Measurements from ENCODE around the gene CMA1.

The CMA1 gene

DNA sequence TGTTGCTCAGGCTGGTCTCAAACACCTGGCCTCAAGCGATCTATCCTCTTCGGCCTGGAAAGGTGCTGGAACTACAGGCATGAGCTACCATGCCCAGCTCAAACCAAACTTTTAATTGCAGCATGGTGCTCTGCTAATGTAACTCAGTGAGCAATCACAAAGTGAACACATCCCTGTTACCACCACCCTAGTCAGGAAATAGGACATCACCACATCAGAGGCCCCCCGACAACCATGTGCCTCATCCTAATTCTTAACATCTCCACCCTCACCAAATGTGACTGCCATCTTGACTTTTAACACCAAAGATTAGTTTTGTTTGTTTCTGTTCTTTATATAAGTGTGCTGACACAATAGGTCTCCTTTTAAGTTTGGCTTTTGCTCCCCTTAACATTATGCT lies 42.7 kb downstream of the CMA1 start:
- DNase-seq, result no peak

DNA sequence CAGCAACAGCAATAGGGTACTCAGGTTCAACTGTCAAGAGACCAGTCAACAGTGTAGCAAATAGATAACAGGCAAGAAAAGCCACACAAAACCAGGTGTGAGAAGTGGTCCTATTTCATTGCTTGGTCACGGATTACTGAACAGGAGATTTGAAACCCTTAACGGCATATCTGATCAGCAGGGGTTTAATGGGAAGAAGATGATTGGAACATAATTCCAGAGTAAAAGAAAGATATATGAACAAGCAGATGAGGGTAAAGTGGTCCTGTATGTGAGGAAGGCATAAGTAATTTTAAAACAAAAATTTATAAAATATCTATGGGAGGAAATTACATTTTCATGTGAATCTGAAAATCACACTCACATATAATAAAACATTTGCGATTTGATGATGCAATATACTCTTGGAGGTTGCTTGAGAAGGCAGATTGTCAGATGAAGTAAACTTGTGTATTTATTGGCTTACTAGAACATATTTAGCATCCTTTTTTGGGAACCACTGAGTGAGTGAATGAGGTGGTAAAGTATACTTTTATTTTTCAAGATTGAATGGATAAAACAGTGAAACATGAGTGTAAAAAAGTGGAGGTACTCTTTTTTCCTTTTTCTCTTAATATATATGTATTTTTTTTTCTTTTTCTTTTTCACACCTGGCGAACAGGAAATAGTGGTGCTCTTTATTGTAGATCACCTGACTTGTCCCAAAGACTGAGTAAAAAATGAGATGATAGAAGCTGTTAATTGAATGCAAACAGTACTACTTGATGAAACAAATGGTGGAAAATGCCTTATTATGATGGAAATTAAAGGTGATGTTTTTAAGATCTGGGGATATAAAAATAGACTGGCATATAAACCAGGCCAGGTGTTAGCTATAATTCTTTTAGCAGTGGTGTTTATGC lies 43.9 kb downstream of the CMA1 start:
- DNase-seq, result no peak

DNA sequence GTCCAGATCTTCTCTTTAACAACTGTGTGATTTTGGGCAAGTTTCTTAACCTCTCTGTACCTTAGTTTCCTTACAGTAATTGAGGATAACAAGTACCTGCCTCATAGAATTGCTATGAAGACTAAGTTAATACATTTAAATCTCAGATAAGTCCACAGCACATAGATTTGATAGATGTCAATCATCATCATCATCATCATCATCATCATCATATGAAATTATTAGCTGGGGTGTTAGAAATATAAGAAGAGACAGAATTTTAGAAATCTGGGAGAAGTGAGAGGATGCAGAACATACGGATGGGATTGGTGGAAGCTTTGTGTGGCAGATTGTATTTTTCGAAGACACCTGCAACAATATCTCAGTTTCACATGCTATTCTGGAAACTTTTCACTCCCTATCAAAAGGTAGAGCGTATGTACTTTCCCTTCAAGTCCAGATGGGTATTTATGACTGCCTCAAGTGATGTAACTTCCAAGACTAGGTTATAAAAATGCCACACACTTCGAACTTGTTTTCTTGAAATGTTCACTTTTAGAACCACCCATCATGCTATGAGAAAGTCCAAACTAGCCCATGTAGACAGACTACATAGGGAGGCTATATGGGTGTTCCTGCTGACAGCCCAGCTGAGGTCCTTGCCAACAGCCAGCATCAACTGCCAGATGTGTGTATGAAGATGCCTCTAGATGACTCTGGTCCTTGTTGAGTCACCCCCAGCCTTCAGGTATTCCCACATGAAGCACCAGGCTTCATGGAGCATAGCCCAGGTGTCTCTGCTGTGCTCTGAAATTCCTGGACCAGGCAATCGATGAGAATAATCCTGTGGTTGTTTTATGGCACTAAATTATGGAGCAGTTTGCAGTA lies 44.8 kb downstream of the CMA1 start:
- no peak for DNase-seq

DNA sequence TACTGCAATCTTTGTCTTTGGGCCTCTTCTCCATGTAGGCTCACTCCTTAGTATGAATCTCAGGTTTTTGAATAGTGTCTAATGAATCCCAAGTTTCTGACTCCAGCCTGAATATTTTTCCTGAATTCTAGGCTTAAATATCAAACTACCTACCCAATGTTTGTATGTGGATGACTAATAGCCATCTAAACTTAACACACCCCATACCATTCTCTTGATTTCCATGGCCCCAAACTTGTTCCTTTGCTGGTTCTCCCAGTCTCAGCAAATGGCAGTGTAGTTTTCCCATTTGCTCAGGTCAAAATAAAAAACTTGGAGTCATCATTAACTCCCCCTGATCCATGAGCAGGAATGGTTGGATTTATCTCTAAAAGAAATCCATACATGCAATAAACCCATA lies 46.7 kb downstream of the CMA1 start:
- no peak for DNase-seq

DNA sequence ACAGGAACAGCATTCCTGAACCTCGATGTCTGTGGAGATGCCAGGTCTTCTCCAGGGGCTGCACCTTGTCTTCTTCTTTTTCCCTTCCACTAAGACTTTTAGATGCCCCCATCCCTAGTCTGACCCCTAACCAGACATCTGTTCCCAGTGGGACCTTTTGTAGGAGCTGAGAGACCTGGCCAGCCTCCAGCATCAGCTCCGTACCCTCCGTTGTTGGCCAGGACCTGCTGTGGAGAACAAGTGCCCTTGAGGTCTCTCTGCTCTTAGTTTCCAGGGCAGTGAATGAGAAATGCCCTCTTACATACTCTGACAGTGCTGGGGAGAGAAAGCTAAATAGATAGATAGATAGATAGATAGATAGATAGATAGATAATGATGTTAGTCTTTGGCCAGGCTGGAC lies 48.7 kb downstream of the CMA1 start:
- DNase-seq, result no peak

DNA sequence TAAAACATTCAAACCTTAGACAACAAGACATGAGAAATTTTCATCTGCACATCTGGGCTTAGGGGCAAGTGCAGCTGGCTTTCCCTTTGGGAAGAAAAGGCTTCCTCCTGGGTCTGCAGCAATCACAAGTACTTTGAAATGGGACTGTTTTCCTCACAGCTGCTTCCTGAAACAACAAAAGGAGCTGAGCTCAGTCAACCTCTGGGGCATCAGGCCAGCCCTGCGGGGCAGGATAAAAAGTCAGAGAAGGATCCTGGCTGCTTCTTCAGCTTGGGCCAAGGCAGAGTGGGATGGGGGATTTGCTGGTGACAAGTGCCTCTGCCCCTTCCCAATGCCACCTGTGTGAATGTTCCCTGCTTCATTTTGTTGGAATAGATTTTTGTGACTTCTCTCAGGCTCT lies 49.3 kb downstream of the CMA1 start:
- DNase-seq, result no peak

DNA sequence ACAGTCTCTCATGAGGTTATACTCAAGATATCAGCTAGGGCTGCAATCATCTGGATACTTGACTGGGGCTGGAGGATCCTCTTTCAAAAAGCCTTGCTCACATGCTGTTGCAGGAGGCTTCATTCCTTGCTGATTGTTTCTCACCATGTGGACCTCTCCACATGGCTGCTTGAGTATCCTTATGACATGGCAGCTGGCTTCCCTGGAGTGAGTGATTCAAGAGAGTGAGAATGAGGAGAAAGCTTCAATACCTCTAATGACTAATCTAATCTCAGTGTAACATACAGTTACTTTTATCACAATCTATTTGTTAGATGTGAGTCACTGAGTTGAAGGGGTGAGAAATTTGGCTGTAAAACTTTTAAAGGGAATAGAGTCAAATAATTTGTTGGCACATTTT lies 51.1 kb downstream of the CMA1 start:
- DNase-seq, result no peak
